K562 (cell line): ENCODE measurements around the gene COQ10B. TPM values are rescaled to one million over a fixed set of nuclear protein-coding genes. Genes with fewer than 3 reads are reported as not detected.
A peak's percentile ranks its signal among the peaks of the same experiment; 100 is the strongest.

Experiments
- ATAC-seq: fragments of 200-7000 bp; cut with Tn5 transposase; 3 replicates; pipeline ENCODE4 v1.9.1; 2020; ENCODE audit warnings: moderate library complexity
- BruUV-seq: library from RNA; stranded (reverse); fragments of 400-500 nt; replicated peaks from 2 replicates; lab custom pipeline; 2021; lab: Mats Ljungman, UMichigan
- CTCF ChIA-PET: fragments of 300-600 bp; formaldehyde crosslinking; extraction: SDS; loops from one replicate; lab custom pipeline; 2021; ENCODE audit warnings: low intra/inter-chr PET ratio; lab: Yijun Ruan, JAX
- POLR2A ChIA-PET: fragments of 300-600, 350-650 bp; sonication (Branson Sonifier 250); formaldehyde crosslinking; extraction: SDS; loops from one replicate; lab custom pipeline; 2021; ENCODE audit warnings: antibody characterized with exemption, inconsistent platforms; lab: Yijun Ruan, JAX
- DNase-seq, 4 experiments: peaks; one replicate each; pipeline versions ENCODE4 v3.0.0 to v3.0.0-alpha.2; 2011 to 2018; ENCODE audit warnings: low spot score in 3 of 4, mixed read lengths in 3 of 4; ENCODE audit errors: extremely low read depth in 1 of 4
- FAIRE-seq: peaks from 2 replicates; lab custom pipeline; 2011; peaks lifted over from hg19 to GRCh38; lab: Jason Lieb, UNC
- H2AFZ ChIP-seq: 2 replicates; pipeline ENCODE4 v1.6.0; 2011; ENCODE audit warnings: low read depth, low read length, control low read depth, inconsistent platforms
- H3K27ac ChIP-seq: fragments of 200-600 bp; 3 replicates; pipeline ENCODE4 v1.8.0; 2011; ENCODE audit warnings: low read depth, mild to moderate bottlenecking, control low read depth, inconsistent platforms, low read length, moderate library complexity, mixed read lengths; ENCODE audit errors: extremely low read depth
- H3K27me3 ChIP-seq, 2 experiments: fragments of 300-600 bp in 1 of 2; 2 replicates in 1 of 2; 3 replicates in 1 of 2; pipeline versions ENCODE4 v1.6.0 to v1.8.0; 2011; ENCODE audit warnings: inconsistent platforms in 2 of 2, low read length in 2 of 2, mild to moderate bottlenecking in 1 of 2, mixed read lengths in 1 of 2, moderate library complexity in 1 of 2; ENCODE audit not compliant: control insufficient read depth in 2 of 2, insufficient read depth in 2 of 2
- H3K36me3 ChIP-seq: fragments of 300-600 bp; 3 replicates; pipeline ENCODE4 v1.8.0; 2011; ENCODE audit warnings: mild to moderate bottlenecking, low read length, inconsistent platforms; ENCODE audit not compliant: control insufficient read depth, insufficient read depth
- H3K4me1 ChIP-seq, 2 experiments: fragments of 200-600 bp in 1 of 2; replicated peaks in 1 of 2; 2 replicates in 1 of 2; 3 replicates in 1 of 2; pipeline versions ENCODE4 v1.5.1 to v1.8.0; 2011; ENCODE audit warnings: inconsistent platforms in 2 of 2, low read length in 2 of 2, mild to moderate bottlenecking in 1 of 2, mixed read lengths in 1 of 2, moderate library complexity in 1 of 2; ENCODE audit not compliant: control insufficient read depth in 2 of 2, insufficient read depth in 2 of 2
- H3K4me2 ChIP-seq: 2 replicates; pipeline ENCODE4 v1.6.1; 2011; ENCODE audit warnings: low read length, control low read depth, inconsistent platforms, mixed read lengths; ENCODE audit not compliant: insufficient read depth
- H3K4me3 ChIP-seq: fragments of 200-600 bp; sonication (generic), shearing (Covaris generic); 2 replicates; pipeline ENCODE4 v1.5.1; 2016; ENCODE audit warnings: control low read depth, inconsistent platforms
- H3K79me2 ChIP-seq: fragments of 200-600 bp; 3 replicates; pipeline ENCODE4 v1.8.0; 2011; ENCODE audit warnings: low read length, inconsistent platforms; ENCODE audit not compliant: control insufficient read depth, insufficient read depth
- H3K9ac ChIP-seq, 2 experiments: 2 replicates each; pipeline versions ENCODE4 v1.6.0 to v1.6.1; 2011; ENCODE audit warnings: low read depth in 2 of 2, low read length in 2 of 2, control low read depth in 1 of 2, inconsistent platforms in 1 of 2, mild to moderate bottlenecking in 1 of 2, mixed read lengths in 1 of 2; ENCODE audit not compliant: insufficient read depth in 1 of 2
- H3K9me1 ChIP-seq: one replicate; pipeline ENCODE4 v1.6.0; 2011; ENCODE audit warnings: inconsistent platforms, mild to moderate bottlenecking, low read length, moderate library complexity; ENCODE audit not compliant: control insufficient read depth, insufficient read depth
- H3K9me3 ChIP-seq: replicated peaks from 2 replicates; pipeline ENCODE4 v1.5.1; 2011; ENCODE audit warnings: low read depth, low read length, inconsistent platforms; ENCODE audit not compliant: control insufficient read depth, insufficient read depth
- H4K20me1 ChIP-seq: replicated peaks from 2 replicates; pipeline ENCODE4 v1.6.1; 2011; ENCODE audit warnings: low read length, inconsistent platforms, mixed read lengths; ENCODE audit not compliant: control insufficient read depth, insufficient read depth
- C11orf30 ChIP-seq: fragments of 450-650 bp; IDR thresholded peaks from 2 replicates; pipeline ENCODE4 v1.6.1; 2016; ENCODE audit warnings: low read depth, mild to moderate bottlenecking
- MAFF ChIP-seq: IDR thresholded peaks from 2 replicates; pipeline ENCODE4 v1.6.1; 2012; ENCODE audit warnings: low read length, improper control_type of control experiment
- MAFK ChIP-seq: IDR thresholded peaks from 2 replicates; pipeline ENCODE4 v1.6.1; 2011; ENCODE audit warnings: low read length, improper control_type of control experiment
- ZC3H11A ChIP-seq: IDR thresholded peaks from 2 replicates; pipeline ENCODE4 v1.6.1; 2012; ENCODE audit warnings: low read depth, low read length, improper control_type of control experiment
- ZFP91 ChIP-seq: sonication (generic); formaldehyde crosslinking; IDR thresholded peaks from 2 replicates; pipeline ENCODE4 v1.8.0; 2022; ENCODE audit warnings: mild to moderate bottlenecking, missing genetic modification reagents
- ZNF316 ChIP-seq: fragments of 450-650 bp; IDR thresholded peaks from 2 replicates; pipeline ENCODE4 v1.6.1; 2016
- WGBS: fragments of 100-300 bp; shearing (Covaris generic); methylation state at CpG from one replicate; pipeline ENCODE4 v1.1.6; 2016; ENCODE audit warnings: low coverage, mixed read lengths; ENCODE audit not compliant: insufficient coverage; ENCODE audit errors: missing lambda C conversion rate; 5-methylcytosine and 5-hydroxymethylcytosine counted together
- in situ Hi-C: fragments of 300-500 bp; cut with MboI; formaldehyde crosslinking; loops from 4 replicates; pipeline ENCODE4 v1.15.0; 2018; ENCODE audit warnings: inconsistent platforms, mixed read lengths
- intact Hi-C: fragments of 100-400 bp; cut with micrococcal nuclease; formaldehyde crosslinking; loops from 2 replicates; pipeline ENCODE4 v1.14.2; 2022
- polyA plus RNA-seq, 8 experiments: library from polyadenylated mRNA; depleted of rRNA in 4 of 8; stranded (reverse) in 5 of 8; unstranded in 3 of 8; fragments of >200 nt; fragmentation: Nextera tagmentation in 2 of 8; fragmentation: Illumina TruSeq in 1 of 8; extraction: Ambion mirVana in 2 of 8; extraction: Trizol in 1 of 8; gene quantifications; 2 replicates each; pipeline versions ENCODE4 v1.2.1 to v1.2.3, GENCODE V29; 2011 to 2014; ENCODE audit warnings: inconsistent platforms in 1 of 8, missing spikeins in 1 of 8
- total RNA-seq, 7 experiments: library from RNA; depleted of rRNA in 6 of 7; stranded (reverse); fragments of >200 nt in 6 of 7; fragmentation: Illumina TruSeq in 2 of 7; extraction: Trizol in 2 of 7; gene quantifications; 2 replicates each; pipeline versions ENCODE4 v1.2.1 to v1.2.3, GENCODE V29; 2011 to 2021; ENCODE audit warnings: low replicate concordance in 1 of 7

COQ10B gene
- total and polyA plus RNA-seq, 9 of the 15 experiments (the other 6 are each of a cell fraction or from before 2014, with no cell fraction given): 3.1 to 13.1 (median 7.7) TPM

GRCh38 chr2:197464175-197464574, 10.8 kb downstream of the COQ10B start:
- Histone ChIP-seq H3K9me3 (no peaks in the 10 kb centered on the region), H3K36me3 (peaks cover 50% of the 10 kb centered on the region), H3K9ac (no peak overlapping the region), H3K4me2 (no peak overlapping the region), H3K79me2 (peaks cover 14% of the 10 kb centered on the region), H2AFZ (no peak overlapping the region), H3K9me1 (no peaks in the 10 kb centered on the region), H3K27ac (no peak overlapping the region), H3K4me3 (no peak overlapping the region), H3K4me1 (no peaks in the 10 kb centered on the region; a peak in 3 of 5 replicates), H3K27me3 (no peaks in the 10 kb centered on the region), H4K20me1 (no peaks in the 10 kb centered on the region)
- BruUV-seq: no TSS peak
- ChIA-PET CTCF (no interaction called here), POLR2A (interaction anchor here (0.6 to 0.8 kb wide), 4 partner anchors 8 to 36 kb away, joined by 3 to 6 read pairs (median 4); partner anchors contain the start of gene HSPD1)
- intact Hi-C loops (no loop called here), in situ Hi-C loops (no loop called here)
- WGBS: 89% methylated on average over 1 of the region's 1 CpG
- DNase-seq: no peak
- FAIRE-seq: no peak
- ATAC-seq: no peak
- TF ChIP-seq ZFP91 (CRISPR knock-in tag) (no peak), MAFK (peak; percentile 64), C11orf30 (peak; percentile 62), MAFF (peak; percentile 27; the same call in 1 of the 2 replicates), ZNF316 (peak; percentile 55), ZC3H11A (no peak)
